Measurements from ENCODE around the gene CYBA. TPM values are rescaled to one million over a fixed set of nuclear protein-coding genes. Genes with fewer than 3 reads are reported as not detected.
"Not testable (repeated sequence)": the region's sequence is repeated elsewhere in the genome, so short reads cannot be mapped to it uniquely, and the experiment has no call there.

The CYBA gene
- polyA plus RNA-seq, 4 donors, result 46.1 to 160 (median 103) TPM

DNA sequence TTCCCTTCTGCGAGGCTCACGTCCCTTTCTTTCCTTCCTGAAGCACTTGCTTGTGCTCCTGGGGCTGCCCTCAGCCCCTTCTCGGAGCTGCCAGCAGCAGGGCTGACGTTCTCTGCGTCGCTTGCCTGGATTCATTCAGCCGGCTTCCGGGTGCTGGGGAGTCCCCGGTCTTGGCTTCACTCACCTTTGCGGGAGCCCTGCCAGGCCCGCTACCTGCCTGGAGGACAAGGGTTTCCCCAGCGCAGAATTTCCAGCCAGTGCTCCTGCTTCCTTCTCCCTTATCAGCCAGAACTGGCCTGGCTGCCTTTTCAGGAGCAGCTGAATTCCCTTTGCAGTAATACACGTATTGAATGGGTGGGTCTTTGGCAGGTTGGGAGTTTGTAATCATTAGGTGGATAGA is 34.5 kb downstream of the CYBA start:
- no peak for DNase-seq (ENCODE audit: low read depth in 4 of 4, low spot score in 3 of 4)

DNA sequence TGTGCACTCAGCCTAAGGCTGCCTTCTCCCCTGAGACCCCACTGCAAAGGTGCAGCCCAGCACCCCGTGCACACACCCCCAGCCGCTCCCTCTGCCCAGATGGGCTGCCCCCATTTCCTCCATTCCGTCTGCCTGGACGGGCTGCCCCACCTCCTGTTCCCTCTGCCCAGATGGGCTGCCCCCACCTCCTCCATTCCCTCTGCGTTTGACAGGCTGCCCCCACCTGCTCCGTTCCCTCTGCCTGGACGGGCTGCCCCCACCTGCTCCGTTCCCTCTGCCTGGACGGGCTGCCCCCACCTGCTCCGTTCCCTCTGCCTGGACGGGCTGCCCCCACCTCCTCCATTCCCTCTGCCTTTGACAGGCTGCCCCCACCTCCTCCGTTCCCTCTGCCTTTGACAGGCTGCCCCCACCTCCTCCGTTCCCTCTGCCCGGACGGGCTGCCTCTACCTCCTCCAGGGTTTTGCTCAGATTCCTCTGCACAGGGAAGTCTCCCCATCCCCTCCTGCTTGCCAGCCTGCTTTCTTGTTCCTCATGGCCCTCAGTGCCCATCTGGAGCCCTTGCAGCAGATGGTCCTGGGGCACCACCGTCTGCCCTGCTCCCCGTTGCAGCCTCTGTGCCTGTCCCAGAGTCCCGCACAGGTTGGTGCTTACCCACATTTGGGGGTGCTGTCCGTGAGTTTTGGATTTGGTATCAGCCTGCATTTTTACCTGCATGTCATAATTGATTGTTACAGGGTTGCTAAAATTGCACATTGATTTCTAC is 35.9 kb downstream of the CYBA start:
- no peak for DNase-seq (ENCODE audit: low read depth in 4 of 4, low spot score in 3 of 4)

DNA sequence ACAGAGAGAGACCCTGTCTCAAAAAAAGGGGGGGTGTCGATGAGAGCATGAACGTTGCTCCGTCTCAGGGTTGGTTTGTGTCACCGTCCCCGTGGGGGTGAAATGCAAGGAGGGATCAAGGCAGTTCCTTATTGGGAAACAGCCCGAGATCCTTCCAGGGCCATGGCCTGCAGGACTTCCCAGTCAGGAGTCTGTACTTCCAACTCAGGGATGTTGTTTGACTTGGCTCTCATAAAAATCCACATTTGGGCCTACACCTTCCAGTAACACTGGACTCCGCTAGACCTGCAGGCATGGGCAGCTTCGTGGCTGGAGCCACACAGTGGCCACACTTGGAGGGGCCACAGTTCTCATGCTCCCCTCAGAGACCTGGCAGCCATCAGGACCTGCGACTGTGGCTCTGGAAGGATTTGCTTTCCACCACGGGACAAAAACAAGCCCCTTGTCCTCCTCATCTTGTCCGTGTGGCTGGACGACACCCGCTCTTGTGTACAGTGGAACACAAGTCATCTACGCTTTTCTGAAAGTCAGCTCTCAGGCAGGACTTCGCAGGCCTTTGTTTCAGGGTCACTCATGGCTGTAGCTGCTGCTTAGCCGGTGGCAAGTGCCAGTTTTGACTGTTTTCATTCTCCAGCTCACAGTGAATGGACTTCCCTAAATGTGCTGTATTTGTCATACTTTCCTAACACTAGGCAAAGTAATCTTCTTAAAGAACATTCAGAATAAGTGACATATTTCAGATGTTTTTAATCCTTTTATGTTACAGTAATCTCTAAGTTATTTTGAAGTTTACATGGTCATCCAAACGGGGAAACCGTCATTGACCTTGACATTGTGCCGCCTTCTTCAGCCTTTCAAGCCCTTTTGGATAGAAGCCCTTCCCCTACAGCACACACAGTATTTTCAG is 36.7 kb downstream of the CYBA start:
- no peak for DNase-seq (ENCODE audit: low read depth in 4 of 4, low spot score in 3 of 4)

DNA sequence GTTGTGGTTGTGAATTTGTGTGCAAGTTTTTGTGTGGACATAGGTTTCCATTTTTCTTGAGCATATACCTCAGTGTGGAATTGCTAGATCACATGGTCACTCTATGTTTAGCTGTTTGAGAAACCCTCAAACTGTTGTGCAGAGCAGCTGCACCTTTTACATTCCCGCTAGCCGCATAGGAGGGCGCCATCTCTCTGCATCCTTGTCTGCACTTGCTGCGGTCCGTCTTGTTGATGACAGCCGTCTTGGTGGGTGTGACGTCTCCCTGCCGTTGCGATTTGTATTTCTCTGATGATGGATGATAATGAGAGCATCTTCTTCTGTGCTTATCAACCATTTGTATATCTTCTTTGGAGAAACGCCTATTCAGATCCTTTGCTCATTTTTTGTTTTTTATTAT is 37.6 kb downstream of the CYBA start:
- DNase-seq (ENCODE audit: low read depth in 4 of 4, low spot score in 3 of 4), result no peak

DNA sequence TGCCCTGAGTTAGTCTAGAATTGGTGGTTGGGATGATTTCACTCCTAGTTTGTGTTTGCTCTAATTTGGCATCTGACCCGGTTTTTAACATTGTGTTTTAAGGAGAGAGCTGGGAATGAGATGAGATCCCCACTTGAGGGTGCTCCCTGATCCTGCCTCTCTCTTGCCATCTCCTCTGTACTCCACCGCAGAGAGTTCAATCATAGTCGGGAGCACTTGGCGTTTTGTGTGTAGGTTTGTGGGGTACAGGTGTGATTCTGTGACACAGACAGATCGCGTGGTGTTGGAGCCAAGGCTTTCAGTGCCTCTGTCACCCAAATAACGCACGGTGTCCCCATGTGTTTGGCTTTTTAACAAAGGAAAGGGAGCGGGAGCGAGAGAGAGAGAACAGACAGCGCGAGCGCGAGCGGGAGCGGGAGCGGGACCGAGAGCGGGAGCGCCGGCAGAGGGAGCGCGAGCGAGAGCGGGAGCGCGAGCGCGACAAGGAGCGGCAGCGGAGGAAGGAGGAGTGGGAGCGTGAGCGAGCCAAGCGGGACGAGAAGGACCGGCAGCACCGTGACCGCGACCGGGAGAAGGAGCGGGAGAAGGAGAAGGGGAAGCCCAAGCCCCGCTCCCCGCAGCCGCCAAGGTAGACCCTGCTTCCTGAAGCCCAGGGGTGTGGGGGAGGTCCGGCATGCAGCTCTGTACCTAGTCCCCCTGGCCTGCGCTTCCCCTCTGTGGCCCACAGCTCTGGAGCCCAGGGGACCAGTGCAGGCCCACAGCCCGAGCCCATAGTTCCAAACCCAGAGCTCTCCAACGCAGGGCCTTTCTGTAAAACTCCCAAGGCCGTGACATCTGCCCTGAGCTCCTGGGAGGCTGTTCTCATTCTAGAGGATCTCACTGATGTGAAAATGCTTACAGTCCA is 39.7 kb downstream of the CYBA start:
- DNase-seq (ENCODE audit: low read depth in 4 of 4, low spot score in 3 of 4), result peak in 1 of 4 donors; percentile 67

DNA sequence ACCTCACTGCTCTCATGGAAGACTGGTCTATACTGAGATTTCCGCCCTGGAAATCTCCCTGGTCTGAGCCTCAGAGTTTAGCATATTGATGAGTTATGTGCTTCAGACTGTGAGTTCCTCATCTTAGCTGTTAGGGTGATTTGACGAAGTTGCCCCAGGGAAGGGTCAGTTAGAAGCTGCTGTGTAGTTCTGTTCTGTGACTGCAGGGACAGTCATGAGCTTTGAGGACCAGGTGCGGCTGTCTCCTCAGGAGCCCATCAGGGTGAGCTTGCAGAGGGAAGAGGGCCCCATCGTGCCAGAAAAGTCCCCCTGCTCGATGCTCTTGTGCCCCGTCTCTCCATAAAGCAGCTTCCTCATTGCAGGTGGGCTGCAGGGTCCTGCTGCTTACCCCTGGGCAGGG is 40.8 kb downstream of the CYBA start:
- DNase-seq (ENCODE audit: low read depth in 4 of 4, low spot score in 3 of 4), result no peak

DNA sequence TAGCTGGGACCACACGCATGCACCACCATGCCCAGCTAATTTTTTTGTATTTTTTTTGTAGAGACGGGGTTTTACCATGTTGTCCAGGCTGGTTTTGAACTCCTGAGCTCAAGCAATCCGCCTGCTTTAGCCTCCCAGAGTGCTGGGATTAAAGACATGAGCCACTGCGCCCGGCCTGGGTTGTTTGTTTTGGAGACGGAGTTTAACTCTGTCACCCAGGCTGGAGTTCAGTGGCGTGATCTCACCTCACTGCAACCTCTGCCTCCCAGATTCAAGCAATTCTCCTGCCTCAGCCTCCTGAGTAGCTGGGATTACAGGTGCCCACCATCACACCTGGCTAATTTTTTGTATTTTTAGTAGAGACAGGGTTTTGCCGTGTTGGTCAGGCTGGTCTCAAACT is 41.4 kb downstream of the CYBA start:
- not testable (repeated sequence) for DNase-seq (ENCODE audit: low read depth in 4 of 4, low spot score in 3 of 4)

DNA sequence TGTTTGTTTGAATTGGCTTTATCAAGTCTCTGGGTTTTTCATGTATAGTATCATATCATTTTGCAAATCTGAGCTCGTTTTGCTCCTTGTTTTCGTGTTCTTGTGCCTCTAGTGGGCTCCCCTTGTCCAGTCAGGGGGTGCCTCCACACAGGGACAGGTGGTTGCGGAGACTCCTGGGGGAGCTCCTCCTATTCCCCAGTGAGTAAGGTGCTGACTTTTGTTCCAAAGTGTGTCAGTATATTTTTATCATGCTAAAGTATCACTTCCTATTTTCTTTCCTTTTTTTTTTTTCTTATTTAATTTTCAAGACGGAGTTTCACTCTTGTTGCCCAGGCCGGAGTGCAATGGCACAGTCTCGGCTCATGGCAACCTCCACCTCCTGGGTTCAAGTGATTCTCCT is 42.8 kb downstream of the CYBA start:
- DNase-seq (ENCODE audit: low read depth in 4 of 4, low spot score in 3 of 4), result no peak

DNA sequence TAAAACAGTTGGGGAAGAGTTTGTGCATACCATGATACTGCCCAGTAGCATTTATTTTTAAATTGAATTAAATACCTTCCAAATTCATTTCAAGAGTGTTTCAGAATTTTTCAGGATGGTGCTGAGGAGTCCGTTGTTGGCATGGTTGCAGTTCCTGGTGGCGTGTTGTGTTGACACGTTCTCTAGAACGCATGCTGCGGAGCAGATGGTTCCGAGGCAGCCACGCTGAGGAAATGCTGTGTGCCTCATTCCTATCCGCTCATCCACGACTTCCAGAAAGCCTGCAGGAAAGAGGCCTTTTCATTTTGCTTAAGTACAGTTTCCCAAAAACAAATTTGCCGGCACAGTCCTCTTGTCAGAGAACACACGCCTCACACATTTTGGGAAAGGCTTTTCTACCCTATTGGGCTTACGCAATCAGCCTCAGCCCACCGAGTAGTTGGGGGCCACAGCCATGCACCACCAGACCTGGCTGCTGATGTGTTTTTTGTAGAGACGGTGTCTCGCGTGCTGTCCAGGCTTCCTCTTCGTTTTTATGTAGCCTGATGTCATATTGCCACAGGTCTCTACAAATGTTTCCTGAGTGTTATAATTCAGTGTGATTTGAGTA is 44.6 kb downstream of the CYBA start:
- no peak for DNase-seq (ENCODE audit: low read depth in 4 of 4, low spot score in 3 of 4)

DNA sequence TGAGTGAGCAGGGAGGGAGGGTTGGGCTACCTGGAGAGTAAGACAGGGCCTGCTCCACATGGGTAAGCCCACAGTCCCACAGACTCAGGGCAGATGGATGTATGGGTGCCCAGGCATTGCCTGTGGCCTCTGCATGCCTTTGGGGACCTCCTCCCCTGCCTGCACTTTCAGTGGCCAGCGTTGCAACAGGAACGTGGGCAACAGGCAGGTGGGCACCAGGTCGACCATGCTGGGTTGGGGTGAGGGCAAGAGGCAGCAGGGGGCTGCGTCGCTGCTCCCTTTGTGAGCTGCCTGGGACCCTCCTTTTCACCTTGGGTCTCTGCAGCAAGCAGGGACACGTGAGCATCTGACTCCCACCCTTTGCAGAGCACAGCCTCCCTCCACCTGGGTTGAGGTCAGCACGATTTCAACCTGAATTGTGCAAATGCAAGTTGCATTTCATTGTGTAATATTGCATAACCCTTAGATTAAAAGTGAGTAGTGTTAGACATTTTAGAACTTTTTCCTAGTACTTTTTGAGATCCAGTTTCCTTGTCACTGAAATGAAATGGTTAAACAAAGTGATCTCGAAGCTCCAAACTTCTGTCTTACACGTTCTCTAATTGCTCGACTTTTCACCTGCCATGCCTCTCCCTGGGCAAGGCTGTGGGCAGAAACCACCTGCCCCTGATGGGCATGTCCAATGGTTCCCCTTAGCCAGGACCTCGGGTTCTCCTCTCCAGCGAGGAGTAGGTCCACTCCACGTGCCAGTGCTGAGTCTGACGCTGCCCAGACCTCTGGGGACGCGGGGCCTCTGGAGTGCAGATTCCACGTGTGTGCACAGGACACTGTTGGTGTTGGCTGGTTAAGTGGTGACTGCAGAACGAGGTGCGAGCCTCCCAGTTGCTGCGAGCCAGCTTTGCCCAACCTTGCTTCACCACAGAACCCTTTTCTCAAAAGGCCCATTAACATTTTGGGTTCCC is 45.4 kb downstream of the CYBA start:
- DNase-seq (ENCODE audit: low read depth in 4 of 4, low spot score in 3 of 4), result no peak

DNA sequence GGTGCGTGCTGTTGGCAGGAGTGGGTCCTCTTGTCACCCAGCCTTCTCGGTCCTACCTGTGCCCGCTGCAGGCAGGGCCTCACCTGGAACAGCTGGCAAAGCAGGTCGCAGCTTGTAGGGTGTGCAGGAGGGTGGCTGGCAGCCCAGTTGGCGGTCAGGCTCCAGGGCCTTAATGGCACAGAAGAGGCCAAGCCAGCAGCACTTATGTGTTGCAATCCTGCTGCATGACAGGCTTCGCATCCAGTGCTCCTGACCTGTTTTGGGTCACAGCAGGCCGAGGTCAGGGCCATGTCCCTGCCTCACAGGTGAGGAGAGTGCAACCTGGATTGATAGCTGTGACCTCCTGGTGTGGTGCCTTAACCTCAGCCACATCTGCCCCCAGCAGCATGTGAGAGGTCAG is 48.8 kb downstream of the CYBA start:
- DNase-seq (ENCODE audit: low read depth in 4 of 4, low spot score in 3 of 4), result no peak

DNA sequence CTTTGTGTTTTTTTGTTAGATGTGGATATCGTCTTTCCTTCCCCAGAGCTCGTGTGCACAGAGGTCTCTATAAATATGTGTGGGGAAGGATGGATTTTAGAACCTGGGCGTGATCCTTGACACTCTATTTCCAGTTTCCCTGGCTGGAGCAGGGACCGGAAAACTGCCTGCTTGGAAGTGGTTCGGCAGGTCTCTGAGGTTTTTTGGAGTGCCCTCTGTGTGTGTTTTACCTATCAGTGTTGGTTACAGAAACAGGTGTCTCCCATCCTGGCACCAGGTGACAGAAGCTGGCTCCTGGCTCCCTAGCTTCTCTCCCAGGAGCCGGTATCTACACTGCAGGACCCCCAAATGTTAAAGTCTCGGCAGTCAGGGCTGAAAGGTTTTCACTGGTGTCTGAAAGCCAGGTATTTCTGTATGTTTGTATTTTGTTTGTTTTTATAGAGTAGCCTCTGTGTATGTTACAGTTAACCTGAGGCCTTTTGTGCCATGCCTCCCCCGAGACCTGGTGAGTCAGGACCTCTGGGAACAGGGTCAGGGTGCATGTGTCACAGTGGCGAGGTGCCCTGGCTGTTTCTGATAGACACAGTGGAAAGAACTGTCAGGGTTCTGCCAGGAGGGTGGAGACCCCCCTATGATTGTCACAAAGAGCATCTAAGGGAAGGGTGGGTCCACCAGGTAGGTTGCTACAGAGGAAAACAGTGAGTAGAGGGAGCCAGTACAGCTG is 49.4 kb downstream of the CYBA start:
- no peak for DNase-seq (ENCODE audit: low read depth in 4 of 4, low spot score in 3 of 4)

DNA sequence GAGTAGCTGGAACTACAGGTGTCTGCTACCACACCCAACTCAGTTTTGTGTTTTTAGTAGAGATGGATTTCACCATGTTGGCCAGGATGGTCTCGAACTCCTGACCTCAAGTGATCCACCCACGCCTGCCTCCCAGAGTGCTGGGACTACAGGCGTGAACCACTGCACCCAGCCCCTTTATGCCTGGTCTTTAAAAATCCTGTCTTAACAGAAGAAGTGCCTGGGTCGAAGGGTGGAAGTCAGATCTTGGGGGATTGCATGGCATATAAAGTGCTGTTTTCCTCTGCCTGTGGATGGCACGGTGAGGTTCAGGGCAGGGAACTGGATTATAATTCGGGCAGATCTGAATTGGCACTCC is 50.3 kb downstream of the CYBA start:
- DNase-seq (ENCODE audit: low read depth in 4 of 4, low spot score in 3 of 4), result no peak

DNA sequence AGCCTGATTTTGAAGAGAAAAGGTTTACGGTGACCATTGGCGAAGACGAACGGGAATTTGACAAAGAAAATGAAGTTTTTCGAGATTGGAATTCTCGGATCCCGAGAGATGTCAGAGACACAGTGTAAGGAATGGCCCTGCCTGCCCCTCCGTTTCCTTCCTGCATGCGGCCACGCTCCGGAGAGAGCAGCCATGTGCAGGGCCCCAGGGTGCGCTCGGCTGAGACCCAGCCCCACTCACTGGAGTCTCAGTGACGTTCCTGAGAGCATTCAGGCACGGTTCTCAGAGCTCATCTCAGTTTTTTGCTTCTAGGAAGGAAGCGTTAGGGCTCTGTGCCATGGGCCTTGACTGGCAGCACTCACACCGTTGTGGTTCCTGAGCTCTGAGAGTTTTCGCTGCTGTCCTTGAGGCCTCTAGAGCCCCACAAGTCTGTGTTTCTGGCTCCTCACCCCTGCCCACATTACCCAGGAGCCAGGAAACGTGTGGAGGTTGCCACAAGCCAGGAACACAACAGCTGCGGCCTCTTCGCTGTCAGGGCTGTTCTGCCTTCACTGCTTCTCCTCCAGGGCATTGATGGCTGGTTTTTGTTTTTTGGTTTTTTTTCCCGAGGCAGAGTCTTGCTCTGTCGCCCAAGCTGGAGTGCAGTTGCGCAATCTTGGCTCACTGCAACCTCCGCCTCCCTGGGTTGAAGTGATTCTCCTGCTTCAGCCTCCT is 50.9 kb downstream of the CYBA start:
- no peak for DNase-seq (ENCODE audit: low read depth in 4 of 4, low spot score in 3 of 4)

DNA sequence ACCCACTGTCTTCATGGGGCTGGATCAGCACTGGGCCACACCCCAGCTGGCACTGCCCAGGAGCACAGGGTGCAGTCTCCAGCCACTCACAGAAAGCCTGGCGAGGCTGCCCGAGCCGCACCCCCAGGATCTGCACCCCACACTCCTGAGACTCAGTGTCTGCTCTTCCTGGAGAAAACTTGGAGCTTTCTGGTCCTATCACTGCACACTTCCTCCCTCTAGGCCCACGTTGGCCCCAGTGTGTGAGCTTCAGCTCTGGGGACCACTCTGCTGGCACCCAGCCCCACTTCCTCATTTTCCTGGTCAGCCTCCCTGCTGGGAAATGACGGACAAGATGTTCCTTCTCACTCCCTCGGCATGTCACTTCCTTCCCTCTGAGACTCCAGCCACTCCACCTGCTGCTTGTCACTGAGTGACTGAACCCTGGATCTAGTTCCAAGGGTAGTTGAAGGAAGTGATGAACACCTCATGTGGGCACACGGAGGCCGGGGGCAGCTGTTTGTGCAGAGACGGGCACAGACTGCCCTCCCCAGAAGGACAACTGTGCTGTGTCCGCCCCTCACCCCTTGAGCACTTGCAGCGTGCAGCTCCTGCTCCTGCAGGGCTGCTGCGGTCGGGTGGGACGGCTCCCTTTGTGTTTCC is 51.6 kb downstream of the CYBA start:
- no peak for DNase-seq (ENCODE audit: low read depth in 4 of 4, low spot score in 3 of 4)

DNA sequence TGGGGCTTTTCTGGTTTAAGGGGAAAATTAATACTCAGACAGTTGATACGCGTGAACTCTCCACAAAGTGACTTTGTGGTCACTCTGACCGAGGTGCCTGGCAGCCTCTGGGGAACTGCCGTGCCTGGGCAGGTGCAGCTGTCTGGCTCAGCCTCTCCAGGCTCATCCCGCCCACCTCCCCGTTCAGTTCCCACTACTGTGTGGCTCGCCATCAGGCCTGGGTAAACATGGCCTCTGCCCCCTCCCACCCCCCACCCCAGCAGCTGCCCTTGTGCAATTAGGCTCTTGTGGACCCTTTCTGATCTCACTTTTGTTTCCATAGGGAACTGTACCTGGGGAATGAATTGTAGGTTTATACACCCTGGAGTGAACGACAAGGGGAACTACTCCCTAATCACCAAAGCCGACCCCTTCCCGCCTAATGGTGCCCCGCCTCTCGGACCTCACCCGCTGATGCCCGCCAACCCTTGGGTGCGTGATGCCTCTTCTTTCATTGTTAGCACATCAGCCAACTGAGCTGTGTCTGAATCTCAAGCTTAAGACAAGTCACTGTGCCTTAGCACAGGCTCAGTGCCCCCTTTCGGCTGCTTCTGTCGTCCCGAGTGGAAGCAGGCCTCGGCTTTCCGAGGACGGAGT is 52.9 kb downstream of the CYBA start:
- no peak for DNase-seq (ENCODE audit: low read depth in 4 of 4, low spot score in 3 of 4)

DNA sequence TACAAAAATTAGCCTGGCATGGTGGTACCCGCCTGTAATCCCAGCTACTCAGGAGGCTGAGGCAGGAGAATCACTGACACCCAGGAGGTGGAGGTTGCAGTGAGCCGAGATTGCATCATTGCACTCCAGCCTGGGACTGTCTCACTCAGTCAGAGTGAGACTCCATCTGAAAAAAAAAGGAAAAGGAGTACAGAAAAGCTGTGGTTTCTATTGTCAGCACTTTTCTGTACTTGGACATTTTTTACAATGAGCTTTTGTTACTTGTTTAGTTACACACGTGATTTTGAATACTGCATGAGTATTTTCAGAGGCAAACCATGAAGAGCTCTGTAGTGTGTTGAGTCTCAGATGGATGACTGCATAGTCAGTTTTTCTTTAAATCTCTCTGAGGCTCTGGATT is 54.4 kb downstream of the CYBA start:
- DNase-seq (ENCODE audit: low read depth in 4 of 4, low spot score in 3 of 4), result no peak

All from left renal pelvis (tissue), 4 donors.